ENCODE measurements around the gene EPB41L5. TPM values are rescaled to one million over a fixed set of nuclear protein-coding genes. Genes with fewer than 3 reads are reported as not detected.
A peak's percentile ranks its signal among the peaks of the same experiment; 100 is the strongest.

EPB41L5 gene
- total RNA-seq, 6 experiments from 2014 or later = 27.1 to 54.1 (median 43.3) TPM

DNA sequence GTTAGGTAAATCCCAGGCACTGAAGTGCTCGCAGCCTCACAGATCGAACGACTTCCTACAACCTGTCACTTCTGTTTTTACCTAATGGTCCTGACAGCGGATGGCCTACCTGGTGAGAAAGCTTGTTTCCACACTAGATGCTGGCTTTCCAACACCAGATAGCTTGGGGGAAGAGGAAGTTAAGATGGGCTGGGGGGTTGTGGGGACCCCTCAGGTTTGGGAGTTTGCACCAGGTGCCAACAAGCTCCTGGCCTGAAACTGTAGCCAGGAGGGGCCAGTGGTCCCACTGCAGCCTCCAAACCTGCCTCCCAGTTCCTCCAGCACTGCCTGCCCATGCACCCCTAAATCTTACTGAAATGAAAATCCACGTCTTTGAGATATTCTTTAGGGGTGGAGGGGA is 206.4 kb downstream of the EPB41L5 start:
- intact Hi-C loops (cut with DNase I) = no loop called here
- no peak overlapping the region for H3K27ac ChIP-seq
- H3K36me3 ChIP-seq = no peaks in the 10 kb centered on the region
- peaks cover 0 to 16% (median 5%) of the 10 kb centered on the region in 4 donors for H3K4me1 ChIP-seq
- H3K9me3 ChIP-seq = no peaks in the 10 kb centered on the region
- DNase-seq (no peak), ATAC-seq (no peak)
- TF ChIP-seq POLR2A (IDR thresholded peaks at IDR 0.05) = no peak
- TF ChIP-seq, protein P1, sequence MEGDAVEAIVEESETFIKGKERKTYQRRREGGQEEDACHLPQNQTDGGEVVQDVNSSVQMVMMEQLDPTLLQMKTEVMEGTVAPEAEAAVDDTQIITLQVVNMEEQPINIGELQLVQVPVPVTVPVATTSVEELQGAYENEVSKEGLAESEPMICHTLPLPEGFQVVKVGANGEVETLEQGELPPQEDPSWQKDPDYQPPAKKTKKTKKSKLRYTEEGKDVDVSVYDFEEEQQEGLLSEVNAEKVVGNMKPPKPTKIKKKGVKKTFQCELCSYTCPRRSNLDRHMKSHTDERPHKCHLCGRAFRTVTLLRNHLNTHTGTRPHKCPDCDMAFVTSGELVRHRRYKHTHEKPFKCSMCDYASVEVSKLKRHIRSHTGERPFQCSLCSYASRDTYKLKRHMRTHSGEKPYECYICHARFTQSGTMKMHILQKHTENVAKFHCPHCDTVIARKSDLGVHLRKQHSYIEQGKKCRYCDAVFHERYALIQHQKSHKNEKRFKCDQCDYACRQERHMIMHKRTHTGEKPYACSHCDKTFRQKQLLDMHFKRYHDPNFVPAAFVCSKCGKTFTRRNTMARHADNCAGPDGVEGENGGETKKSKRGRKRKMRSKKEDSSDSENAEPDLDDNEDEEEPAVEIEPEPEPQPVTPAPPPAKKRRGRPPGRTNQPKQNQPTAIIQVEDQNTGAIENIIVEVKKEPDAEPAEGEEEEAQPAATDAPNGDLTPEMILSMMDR (IDR thresholded peaks at IDR 0.05) = no peak
- H3K27me3 ChIP-seq = no peaks in the 10 kb centered on the region
- WGBS (ENCODE audit: insufficient coverage, low coverage, low lambda C conversion rate, missing lambda C conversion rate) = 100% methylated on average over 1 of the region's 5 CpGs
- H3K4me3 ChIP-seq = no peak overlapping the region

DNA sequence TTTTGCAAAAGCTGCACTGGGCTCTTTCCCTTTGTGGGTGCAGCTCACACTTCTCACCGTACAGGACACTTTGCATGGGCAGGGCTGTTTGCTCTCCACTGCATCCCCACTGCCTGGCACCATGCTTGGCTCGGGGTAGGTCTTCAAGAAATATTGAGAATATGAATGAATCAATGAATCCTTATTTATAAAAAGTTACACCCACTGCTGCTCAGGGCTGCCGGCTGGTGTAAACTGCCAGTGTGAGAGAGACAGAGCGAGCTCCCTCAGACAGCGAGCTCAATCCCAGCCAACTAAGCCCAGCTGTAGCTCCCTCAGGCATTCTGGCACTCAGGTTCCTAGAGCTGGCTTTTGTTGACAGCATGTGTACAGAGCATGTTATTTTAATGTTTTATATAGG is 206.9 kb downstream of the EPB41L5 start:
- no peaks in the 10 kb centered on the region for H3K9me3 ChIP-seq
- no peaks in the 10 kb centered on the region for H3K36me3 ChIP-seq
- ATAC-seq = no peak
- DNase-seq = peak in 1 of 3 donors; percentile 32
- H3K4me1 ChIP-seq = peaks cover 0 to 20% (median 5%) of the 10 kb centered on the region in 4 donors
- intact Hi-C loops (cut with DNase I) = no loop called here
- no peak overlapping the region for H3K4me3 ChIP-seq
- no peak for TF ChIP-seq POLR2A (IDR thresholded peaks at IDR 0.05)
- TF ChIP-seq, protein P1 (IDR thresholded peaks at IDR 0.05) = no peak
- WGBS (ENCODE audit: insufficient coverage, low coverage, low lambda C conversion rate, missing lambda C conversion rate) = 80% methylated on average over 1 of the region's 5 CpGs
- no peaks in the 10 kb centered on the region for H3K27me3 ChIP-seq
- no peak overlapping the region for H3K27ac ChIP-seq

GRCh38 chr2:120220756-120221155 is 207.9 kb downstream of the EPB41L5 start:
- H3K27me3 ChIP-seq = no peaks in the 10 kb centered on the region
- no peaks in the 10 kb centered on the region for H3K36me3 ChIP-seq
- no peak overlapping the region for H3K27ac ChIP-seq
- WGBS (ENCODE audit: insufficient coverage, low coverage, low lambda C conversion rate, missing lambda C conversion rate) = 80% methylated on average over 2 of the region's 2 CpGs
- no peaks in the 10 kb centered on the region for H3K9me3 ChIP-seq
- no peak for TF ChIP-seq POLR2A (IDR thresholded peaks at IDR 0.05)
- TF ChIP-seq, protein P1 (IDR thresholded peaks at IDR 0.05) = no peak
- peaks cover 0 to 24% (median 6%) of the 10 kb centered on the region in 4 donors for H3K4me1 ChIP-seq
- no peak for ATAC-seq
- DNase-seq = no peak
- intact Hi-C loops (cut with DNase I) = no loop called here
- H3K4me3 ChIP-seq = no peak overlapping the region

DNA sequence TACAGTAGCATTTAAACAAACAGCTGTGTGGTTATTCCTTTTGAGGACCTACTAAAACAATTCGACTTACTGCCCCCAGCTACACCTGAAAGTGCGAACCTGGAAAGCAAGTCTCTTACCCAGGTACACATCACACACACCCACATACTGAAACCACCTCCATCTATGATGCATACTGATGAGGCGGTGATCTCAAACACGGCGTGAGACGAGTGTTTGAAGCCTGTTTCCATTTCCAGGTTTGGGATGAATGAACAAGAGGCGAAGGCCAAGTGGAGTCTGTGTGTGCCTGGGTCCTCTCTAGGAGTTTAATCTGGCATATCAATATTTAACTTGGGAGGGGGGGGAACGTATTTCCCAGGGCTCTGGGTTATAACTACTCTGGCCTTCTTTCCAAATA is 208.7 kb downstream of the EPB41L5 start:
- H3K4me3 ChIP-seq = no peak overlapping the region
- DNase-seq (peak in 2 of 3 donors; percentile 0 to 14), ATAC-seq (no peak)
- no peaks in the 10 kb centered on the region for H3K9me3 ChIP-seq
- no peaks in the 10 kb centered on the region for H3K27me3 ChIP-seq
- intact Hi-C loops (cut with DNase I) = no loop called here
- WGBS (ENCODE audit: insufficient coverage, low coverage, low lambda C conversion rate, missing lambda C conversion rate) = 79% methylated on average over 4 of the region's 8 CpGs
- no peaks in the 10 kb centered on the region for H3K36me3 ChIP-seq
- TF ChIP-seq POLR2A (IDR thresholded peaks at IDR 0.05) = no peak
- TF ChIP-seq, protein P1 (IDR thresholded peaks at IDR 0.05) = no peak
- H3K27ac ChIP-seq = no peak overlapping the region
- H3K4me1 ChIP-seq = peaks cover 0 to 24% (median 6%) of the 10 kb centered on the region in 4 donors

Measured in right lobe of liver (tissue), 6 donors.